Thymus (tissue), 11 donors: ENCODE results near the gene FAM83F. TPM values are rescaled to one million over a fixed set of nuclear protein-coding genes. Genes with fewer than 3 reads are reported as not detected.
A peak's percentile ranks its signal among the peaks of the same experiment; 100 is the strongest.
"Not testable (repeated sequence)": the region's sequence is repeated elsewhere in the genome, so short reads cannot be mapped to it uniquely, and the experiment has no call there.

ENCODE experiments used
- DNase-seq, 9 donors: peaks; one replicate each; pipeline ENCODE4 v3.0.0-alpha.2; 2013; ENCODE audit warnings: low spot score in 9 of 9, low read depth in 6 of 9, missing footprints in 1 of 9
- H3K27ac ChIP-seq, 2 donors: one replicate each; pipeline ENCODE4 v1.5.1; 2013; ENCODE audit warnings: control low read depth in 1 of 2, low read depth in 1 of 2, low read length in 1 of 2, mild to moderate bottlenecking in 1 of 2, moderate library complexity in 1 of 2
- H3K27me3 ChIP-seq, 2 donors: one replicate each; pipeline ENCODE4 v1.5.1; 2013; ENCODE audit warnings: low read length in 1 of 2; ENCODE audit not compliant: control insufficient read depth in 2 of 2, insufficient read depth in 1 of 2
- H3K36me3 ChIP-seq, 2 donors: one replicate each; pipeline ENCODE4 v1.5.1; 2013; ENCODE audit warnings: low read length in 1 of 2, mild to moderate bottlenecking in 1 of 2, moderate library complexity in 1 of 2; ENCODE audit not compliant: control insufficient read depth in 2 of 2, insufficient read depth in 2 of 2
- H3K4me1 ChIP-seq, 2 donors: one replicate each; pipeline ENCODE4 v1.5.1; 2013; ENCODE audit warnings: low read length in 2 of 2; ENCODE audit not compliant: control insufficient read depth in 2 of 2, insufficient read depth in 2 of 2
- H3K4me3 ChIP-seq, 2 donors: one replicate each; pipeline ENCODE4 v1.5.1; 2013; ENCODE audit warnings: low read length in 2 of 2, control low read depth in 1 of 2, mild to moderate bottlenecking in 1 of 2
- H3K9me3 ChIP-seq, 2 donors: one replicate each; pipeline ENCODE4 v1.5.1; 2013; ENCODE audit warnings: low read length in 1 of 2, mild to moderate bottlenecking in 1 of 2; ENCODE audit not compliant: control insufficient read depth in 2 of 2, insufficient read depth in 1 of 2
- WGBS: extraction: QIAGEN DNeasy Blood & Tissue Kit; methylation state at CpG from one replicate; pipeline ENCODE4 v1.1.7; 2013; 5-methylcytosine and 5-hydroxymethylcytosine counted together
- polyA plus RNA-seq: library from polyadenylated mRNA; stranded (reverse); fragments of 200-250 nt; gene quantifications from one replicate; pipeline ENCODE4 v1.2.3, GENCODE V29; 2013
- total RNA-seq: library from RNA; stranded (reverse); fragments of 120-200 nt; gene quantifications from one replicate; pipeline ENCODE4 v1.2.4, GENCODE V29; 2013
- donor health status: healthy.

FAM83F gene
- total and polyA plus RNA-seq, 2 donors, result 2.0 to 2.4 TPM

DNA sequence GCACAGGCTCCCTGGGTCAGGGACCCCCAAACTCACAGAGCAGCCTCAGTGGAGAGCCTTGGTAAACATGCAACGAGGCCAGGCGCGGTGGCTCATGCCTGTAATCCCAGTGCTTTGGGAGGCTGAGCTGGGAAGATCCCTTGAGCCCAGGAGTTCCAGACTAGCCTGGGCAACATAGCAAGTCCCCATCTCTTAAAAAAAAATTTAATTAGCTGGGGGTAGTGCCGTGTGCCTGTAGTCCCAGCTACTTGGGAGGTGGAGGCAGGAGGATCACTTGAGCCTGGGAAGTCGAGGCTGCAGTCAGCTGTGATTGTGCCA lies 30.3 kb downstream of the FAM83F start:
- H3K36me3 ChIP-seq, H3K9me3 ChIP-seq, DNase-seq, H3K27me3 ChIP-seq, H3K4me3 ChIP-seq: not testable (repeated sequence)
- Histone ChIP-seq H3K4me1 (peaks cover 26 to 72% of the 10 kb centered on the region in 2 donors), H3K27ac (peak overlapping the region in 1 of 2 donors; percentile 33)
- 45% methylated on average over 5 of the region's 5 CpGs for WGBS

DNA sequence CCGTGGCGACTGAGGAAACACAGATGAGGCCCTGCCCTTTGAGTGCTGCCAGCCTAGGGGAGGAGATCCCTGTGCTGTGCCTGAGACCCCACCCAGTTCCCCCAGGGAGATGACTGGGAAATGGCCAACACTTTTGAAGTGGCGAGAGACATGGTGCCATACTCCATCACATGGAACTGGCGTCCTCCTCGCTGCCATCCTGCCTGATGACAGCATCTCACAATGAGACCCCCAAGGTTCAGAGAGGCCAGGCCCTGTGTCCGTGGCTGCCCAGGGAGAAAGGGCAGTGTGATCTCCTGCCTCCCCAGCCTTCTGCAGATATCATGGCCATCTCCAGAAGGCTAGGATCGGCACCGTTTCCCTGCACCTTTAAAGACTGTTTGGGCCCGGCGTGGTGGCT lies 31.1 kb downstream of the FAM83F start:
- 98% methylated on average over 10 of the region's 10 CpGs for WGBS
- H3K4me3 ChIP-seq, result no peak overlapping the region

DNA sequence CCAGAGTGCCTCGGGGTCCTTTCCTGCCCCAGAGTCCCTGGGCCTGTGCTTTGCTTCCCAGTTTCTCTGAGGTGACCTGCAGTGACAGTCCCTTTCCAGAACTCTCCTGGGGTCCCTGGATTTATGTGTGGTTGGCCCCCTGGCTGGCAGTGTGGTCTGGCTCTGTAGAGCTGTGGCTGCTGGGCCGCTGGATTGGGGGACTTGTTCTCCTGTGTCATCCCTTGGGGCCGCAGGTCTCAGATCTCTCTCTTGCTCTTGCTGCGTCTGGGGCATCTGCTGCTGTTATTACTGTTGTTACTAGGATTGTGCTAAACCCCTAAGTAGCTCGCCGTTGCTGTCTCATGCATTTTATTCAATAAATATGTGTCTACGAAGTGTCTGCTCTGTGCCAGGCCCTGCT lies 31.9 kb downstream of the FAM83F start:
- Histone ChIP-seq H3K4me3 (no peak overlapping the region), H3K27ac (no peak overlapping the region), H3K36me3 (peaks cover 0 to 2% of the 10 kb centered on the region in 2 donors), H3K9me3 (peaks cover 0 to 3% of the 10 kb centered on the region in 2 donors), H3K4me1 (peaks cover 39 to 88% of the 10 kb centered on the region in 2 donors), H3K27me3 (no peaks in the 10 kb centered on the region)
- no peak for DNase-seq
- whole genome bisulfite sequencing, result 96% methylated on average over 7 of the region's 7 CpGs

More for the DNA sequence above, 31.1 kb downstream of the FAM83F start:
- Histone ChIP-seq H3K36me3 (no peaks in the 10 kb centered on the region), H3K27ac (no peak overlapping the region), H3K9me3 (peaks cover 0 to 3% of the 10 kb centered on the region in 2 donors), H3K4me1 (peaks cover 32 to 80% of the 10 kb centered on the region in 2 donors), H3K27me3 (no peaks in the 10 kb centered on the region)
- no peak for DNase-seq

DNA sequence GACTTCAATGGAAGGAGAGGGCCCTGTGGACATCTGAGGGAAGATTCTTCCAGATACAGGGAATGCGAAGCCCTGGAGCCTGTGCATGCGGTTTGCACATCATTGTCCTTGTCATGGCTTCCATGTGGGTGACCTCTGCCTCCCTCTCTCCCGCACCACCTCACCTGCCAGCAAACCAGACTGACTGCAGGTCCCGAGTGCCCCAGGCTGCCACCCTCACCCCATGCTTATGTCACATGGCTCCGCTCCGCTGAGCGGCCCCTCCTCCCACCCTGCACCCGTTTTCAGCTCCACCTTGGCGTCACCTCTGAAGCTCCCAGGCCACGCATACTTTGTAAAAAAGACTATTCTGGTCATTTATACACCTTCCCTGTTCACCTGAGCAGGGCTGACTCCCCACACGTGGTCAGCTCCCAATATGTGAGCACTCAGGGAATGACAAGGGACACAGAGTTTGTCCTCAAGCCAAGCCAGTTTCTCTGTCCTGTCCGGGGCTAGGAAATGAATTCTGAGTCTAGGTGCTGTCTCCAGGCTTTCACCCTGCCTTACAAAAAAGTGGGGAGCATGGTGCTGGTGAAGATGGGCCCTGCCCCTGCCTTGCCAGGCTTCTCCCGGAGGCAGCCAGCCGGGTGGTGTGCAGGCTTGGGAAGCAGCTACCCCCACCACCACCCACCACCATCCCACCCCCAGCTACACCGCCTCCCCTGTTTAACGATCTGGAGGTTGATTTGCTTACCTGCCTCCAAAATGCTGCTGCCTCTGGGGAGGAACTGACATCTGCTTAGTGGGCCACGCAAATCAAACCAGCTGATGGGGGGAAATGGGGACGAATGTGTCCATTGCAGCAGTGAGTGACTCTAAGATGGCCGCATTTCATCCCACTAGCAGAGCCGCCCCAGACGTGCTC lies 32.7 kb downstream of the FAM83F start:
- H3K9me3 ChIP-seq, result peaks cover 0 to 3% of the 10 kb centered on the region in 2 donors
- H3K27ac ChIP-seq, result peak overlapping the region in 1 of 2 donors; percentile 69
- H3K36me3 ChIP-seq, result peaks cover 0 to 2% of the 10 kb centered on the region in 2 donors
- WGBS, result 95% methylated on average over 21 of the region's 21 CpGs
- H3K4me1 ChIP-seq, result peaks cover 37 to 87% of the 10 kb centered on the region in 2 donors
- H3K4me3 ChIP-seq, result no peak overlapping the region
- no peaks in the 10 kb centered on the region for H3K27me3 ChIP-seq
- DNase-seq, result no peak

DNA sequence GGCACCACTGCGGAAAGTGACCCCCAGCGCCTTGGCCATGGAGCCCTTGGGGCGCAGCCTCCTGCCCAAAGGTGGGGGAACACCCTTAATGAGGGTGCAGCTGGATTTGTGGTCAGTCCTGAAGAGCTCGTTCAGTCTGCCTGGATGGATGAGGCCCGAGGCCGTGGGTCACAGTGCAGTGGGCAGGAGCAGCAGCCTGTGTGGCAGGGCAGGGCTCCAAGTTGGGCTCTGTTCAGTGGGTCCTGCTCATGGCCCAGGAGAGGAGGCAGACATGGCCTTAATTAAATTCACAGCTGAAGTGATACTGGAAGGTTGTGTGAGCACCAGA lies 33.3 kb downstream of the FAM83F start:
- Histone ChIP-seq H3K27me3 (no peaks in the 10 kb centered on the region), H3K4me1 (peaks cover 33 to 81% of the 10 kb centered on the region in 2 donors), H3K9me3 (peaks cover 0 to 3% of the 10 kb centered on the region in 2 donors), H3K27ac (peak overlapping the region in 1 of 2 donors; percentile 69), H3K4me3 (no peak overlapping the region), H3K36me3 (peaks cover 0 to 2% of the 10 kb centered on the region in 2 donors)
- 97% methylated on average over 6 of the region's 6 CpGs for WGBS
- no peak for DNase-seq

DNA sequence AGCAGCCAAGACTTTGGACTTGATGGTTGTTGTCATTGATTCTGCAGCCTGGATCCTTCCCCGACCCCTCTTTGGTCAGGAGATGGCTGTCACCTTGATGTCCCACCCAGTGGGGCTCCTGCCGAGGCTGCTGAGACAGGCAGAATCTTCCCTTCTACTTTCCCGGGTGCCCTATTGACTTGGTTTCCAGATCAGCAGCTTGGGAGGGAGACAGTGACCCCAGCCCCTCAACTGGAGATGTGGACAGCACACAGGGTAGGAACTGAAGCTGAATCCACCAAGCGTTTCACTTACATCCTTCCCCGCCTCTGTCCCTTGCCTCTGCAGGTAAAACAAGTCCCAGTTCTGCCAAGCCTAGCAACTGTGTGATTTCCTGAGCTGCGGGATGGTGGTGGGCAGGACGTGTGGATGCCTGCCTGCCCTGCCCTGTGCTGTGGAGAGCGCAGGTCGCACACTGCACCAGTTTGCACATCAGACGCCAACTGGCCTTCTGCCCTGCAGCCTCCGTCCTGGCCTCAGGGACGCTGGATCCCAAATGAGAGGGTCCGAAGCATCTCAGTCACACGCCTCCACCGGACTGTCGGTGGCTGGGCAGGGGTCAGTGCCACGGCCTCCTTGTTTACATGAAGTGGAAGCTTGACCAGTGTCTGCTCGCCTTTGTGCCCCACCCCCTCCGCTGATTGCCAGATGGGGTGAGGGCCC lies 34.6 kb downstream of the FAM83F start:
- WGBS, result 98% methylated on average over 19 of the region's 19 CpGs
- no peak overlapping the region for H3K27ac ChIP-seq
- peaks cover 21 to 68% of the 10 kb centered on the region in 2 donors for H3K4me1 ChIP-seq
- DNase-seq, result no peak
- peaks cover 0 to 3% of the 10 kb centered on the region in 2 donors for H3K9me3 ChIP-seq
- H3K27me3 ChIP-seq, result no peaks in the 10 kb centered on the region
- H3K36me3 ChIP-seq, result peaks cover 0 to 2% of the 10 kb centered on the region in 2 donors
- no peak overlapping the region for H3K4me3 ChIP-seq

DNA sequence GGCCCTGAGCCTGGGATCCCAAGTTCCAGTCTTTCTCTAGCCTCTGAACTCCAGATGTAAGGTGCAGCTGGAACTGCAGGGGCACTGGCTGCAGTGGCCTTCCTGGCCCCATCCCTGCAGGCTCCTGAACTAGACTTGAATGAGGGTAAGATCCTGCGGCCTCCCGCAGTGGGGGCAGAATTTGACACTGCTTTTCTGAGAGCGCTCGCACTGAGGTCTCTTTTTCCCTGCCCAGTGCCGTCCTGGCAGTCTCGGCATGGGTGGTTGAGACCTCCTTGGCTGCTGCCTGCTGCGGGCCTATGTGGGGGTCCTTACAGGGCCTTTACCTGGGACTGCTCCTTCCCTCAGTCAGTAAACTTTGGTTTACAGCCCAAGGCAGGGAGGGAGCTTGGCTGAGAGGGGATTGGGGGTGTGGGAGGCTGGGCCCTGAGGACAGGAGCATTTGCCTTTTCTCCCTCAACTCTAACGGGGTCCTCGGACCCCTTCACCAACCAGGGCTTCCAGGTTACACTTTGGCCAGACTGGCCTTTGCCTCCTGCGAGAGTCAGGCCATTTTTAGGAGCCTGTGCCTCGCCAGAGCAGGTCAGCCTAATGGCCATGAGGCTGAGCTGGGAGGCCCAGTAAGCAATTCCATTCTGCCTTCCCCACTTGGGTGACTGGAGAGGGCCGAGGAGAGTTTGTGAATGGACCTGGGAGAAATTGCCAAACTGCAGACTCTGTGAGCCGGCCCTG lies 35.4 kb downstream of the FAM83F start:
- Histone ChIP-seq H3K27ac (no peak overlapping the region), H3K4me3 (no peak overlapping the region), H3K36me3 (peaks cover 0 to 2% of the 10 kb centered on the region in 2 donors), H3K9me3 (peaks cover 0 to 3% of the 10 kb centered on the region in 2 donors), H3K4me1 (peaks cover 13 to 60% of the 10 kb centered on the region in 2 donors), H3K27me3 (no peaks in the 10 kb centered on the region)
- 97% methylated on average over 13 of the region's 13 CpGs for WGBS
- DNase-seq, result no peak

DNA sequence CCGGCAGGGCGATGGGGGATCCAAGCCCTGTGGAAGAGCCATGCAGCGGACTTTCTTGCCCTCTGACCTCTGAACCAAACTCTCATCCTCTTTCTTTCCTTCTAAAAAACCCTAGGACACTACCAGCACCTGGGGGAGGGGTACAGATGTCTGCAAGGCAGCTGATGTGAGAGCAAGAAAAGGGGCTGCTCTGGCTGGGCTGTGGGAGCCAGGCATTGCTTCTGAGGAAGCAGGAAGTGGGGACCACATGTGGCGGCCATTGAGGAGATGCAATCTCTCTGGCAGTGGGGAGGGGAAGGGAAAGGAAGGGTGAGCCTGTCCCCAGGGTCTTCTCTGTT lies 36.0 kb downstream of the FAM83F start:
- peak in 1 of 9 donors; percentile 70 for DNase-seq
- 77% methylated on average over 4 of the region's 4 CpGs for WGBS
- H3K27ac ChIP-seq, result peak overlapping the region in 1 of 2 donors; percentile 26
- H3K9me3 ChIP-seq, result peaks cover 0 to 3% of the 10 kb centered on the region in 2 donors
- H3K36me3 ChIP-seq, result peaks cover 0 to 2% of the 10 kb centered on the region in 2 donors
- no peaks in the 10 kb centered on the region for H3K27me3 ChIP-seq
- H3K4me3 ChIP-seq, result no peak overlapping the region
- peaks cover 13 to 57% of the 10 kb centered on the region in 2 donors for H3K4me1 ChIP-seq
